Ectodermal cell (in vitro differentiated cells): ENCODE data around the gene GGT7.
"Not testable (repeated sequence)": the region's sequence is repeated elsewhere in the genome, so short reads cannot be mapped to it uniquely, and the experiment has no call there.

Experiments
- H3K27ac ChIP-seq: 2 replicates; pipeline ENCODE4 v1.7.0; 2013; ENCODE audit warnings: mild to moderate bottlenecking, low read depth, low read length; ENCODE audit not compliant: insufficient read depth, poor library complexity, severe bottlenecking
- H3K27me3 ChIP-seq: 2 replicates; pipeline ENCODE4 v1.7.0; 2013; ENCODE audit warnings: mild to moderate bottlenecking, low read length; ENCODE audit not compliant: insufficient read depth, control insufficient read depth, poor library complexity, severe bottlenecking
- H3K36me3 ChIP-seq: one replicate; pipeline ENCODE4 v1.7.0; 2013; ENCODE audit warnings: low read length; ENCODE audit not compliant: control insufficient read depth, insufficient read depth
- H3K4me1 ChIP-seq: one replicate; pipeline ENCODE4 v1.7.0; 2013; ENCODE audit warnings: low read length; ENCODE audit not compliant: control insufficient read depth, insufficient read depth
- H3K4me3 ChIP-seq: 2 replicates; pipeline ENCODE4 v1.7.0; 2013; ENCODE audit warnings: low read depth, low read length, control low read depth; ENCODE audit not compliant: insufficient read depth
- H3K9me3 ChIP-seq: 2 replicates; pipeline ENCODE4 v1.7.0; 2013; ENCODE audit warnings: mild to moderate bottlenecking, low read length, moderate library complexity; ENCODE audit not compliant: control insufficient read depth
- WGBS, 2 experiments: methylation state at CpG; one replicate each; pipeline ENCODE4 v1.1.7; 2013; ENCODE audit warnings: missing lambda C conversion rate in 2 of 2; 5-methylcytosine and 5-hydroxymethylcytosine counted together

GGT7 gene

GRCh38 chr20:34883087-34883688, 10.5 kb upstream of the GGT7 start:
- Histone ChIP-seq H3K36me3 (no peaks in the 10 kb centered on the region), H3K9me3 (no peaks in the 10 kb centered on the region), H3K4me3 (no peak overlapping the region)

GRCh38 chr20:34881689-34882088, 9.0 kb upstream of the GGT7 start:
- H3K4me3 ChIP-seq = no peak overlapping the region
- H3K27me3 ChIP-seq = peaks cover 14% of the 10 kb centered on the region
- WGBS, 2 experiments = 72 to 88% methylated on average over 1 to 2 of the region's 2 CpGs
- H3K9me3 ChIP-seq = no peaks in the 10 kb centered on the region
- no peaks in the 10 kb centered on the region for H3K36me3 ChIP-seq
- no peaks in the 10 kb centered on the region for H3K4me1 ChIP-seq
- H3K27ac ChIP-seq = no peak overlapping the region

More at GRCh38 chr20:34883087-34883688, 10.5 kb upstream of the GGT7 start:
- Histone ChIP-seq H3K4me1 (no peaks in the 10 kb centered on the region), H3K27me3 (no peaks in the 10 kb centered on the region), H3K27ac (no peak overlapping the region)

- H3K4me3 ChIP-seq, H3K9me3 ChIP-seq, H3K36me3 ChIP-seq, H3K4me1 ChIP-seq, H3K27ac ChIP-seq: not testable (repeated sequence)
- peaks cover 18% of the 10 kb centered on the region for H3K27me3 ChIP-seq
- 91 to 96% methylated on average over 6 to 7 of the region's 7 CpGs for WGBS, 2 experiments
These were observed 8.3 kb upstream of the GGT7 start for GRCh38 chr20:34880971-34881370.

- Histone ChIP-seq H3K27ac (no peak overlapping the region), H3K36me3 (no peaks in the 10 kb centered on the region), H3K4me1 (no peaks in the 10 kb centered on the region), H3K4me3 (no peak overlapping the region), H3K9me3 (no peaks in the 10 kb centered on the region), H3K27me3 (peaks cover 18% of the 10 kb centered on the region)
- 91 to 93% methylated on average over 3 of the region's 6 CpGs for WGBS, 2 experiments
These were observed 7.7 kb upstream of the GGT7 start for GRCh38 chr20:34880215-34880850.

GRCh38 chr20:34876406-34877282, 4.0 kb upstream of the GGT7 start, which contains the start of gene ACSS2:
Gene ACSS2, plus strand, starts transcription at chr20:34876612. Its CDS starts 34 bp downstream, at chr20:34876646.
- Histone ChIP-seq H3K4me3 (peak within 1 kb of the TSS; percentile 55), H3K9me3 (no peaks in the 10 kb centered on the region), H3K27me3 (peaks cover 29% of the 10 kb centered on the region), H3K4me1 (peaks cover under 1% of the 10 kb centered on the region), H3K36me3 (no peaks in the 10 kb centered on the region), H3K27ac (no peak within 1 kb of the TSS)
- WGBS, 2 experiments = 1% methylated on average over 63 of the region's 63 CpGs

GRCh38 chr20:34875642-34876405, 3.2 kb upstream of the GGT7 start:
- 11% methylated on average over 20 of the region's 20 CpGs for WGBS, 2 experiments
- no peaks in the 10 kb centered on the region for H3K9me3 ChIP-seq
- H3K4me1 ChIP-seq = peaks cover 4% of the 10 kb centered on the region
- peaks cover 29% of the 10 kb centered on the region for H3K27me3 ChIP-seq
- no peaks in the 10 kb centered on the region for H3K36me3 ChIP-seq
- H3K4me3 ChIP-seq = peak overlapping the region; percentile 7
- H3K27ac ChIP-seq = no peak overlapping the region

GRCh38 chr20:34874094-34874654, 1.5 kb upstream of the GGT7 start:
- Histone ChIP-seq H3K4me3 (no peak overlapping the region), H3K36me3 (no peaks in the 10 kb centered on the region), H3K27me3 (peaks cover 29% of the 10 kb centered on the region), H3K4me1 (peaks cover 4% of the 10 kb centered on the region), H3K9me3 (no peaks in the 10 kb centered on the region), H3K27ac (no peak overlapping the region)
- WGBS, 2 experiments = 35 to 42% methylated on average over 2 of the region's 2 CpGs

GRCh38 chr20:34873583-34874093, 982 bp upstream of the GGT7 start:
- peaks cover 29% of the 10 kb centered on the region for H3K27me3 ChIP-seq
- H3K36me3 ChIP-seq = no peaks in the 10 kb centered on the region
- whole genome bisulfite sequencing, 2 experiments = 78 to 83% methylated on average over 3 of the region's 3 CpGs
- H3K9me3 ChIP-seq = no peaks in the 10 kb centered on the region
- H3K4me3 ChIP-seq = no peak overlapping the region
- peaks cover 4% of the 10 kb centered on the region for H3K4me1 ChIP-seq
- no peak overlapping the region for H3K27ac ChIP-seq

GRCh38 chr20:34871966-34872621, 562 bp downstream of the GGT7 start:
- WGBS, 2 experiments = 38 to 41% methylated on average over 9 to 10 of the region's 10 CpGs
- Histone ChIP-seq H3K27ac (no peak overlapping the region), H3K4me3 (peak overlapping the region; percentile 64), H3K4me1 (peaks cover 4% of the 10 kb centered on the region), H3K9me3 (no peaks in the 10 kb centered on the region), H3K27me3 (peaks cover 18% of the 10 kb centered on the region), H3K36me3 (no peaks in the 10 kb centered on the region)
